AG04450 (cell line): ENCODE data around the gene SYDE2. TPM values are rescaled to one million over a fixed set of nuclear protein-coding genes. Genes with fewer than 3 reads are reported as not detected.

Experiments used
- CTCF ChIA-PET: fragments of 300-600, 350-600 bp; formaldehyde crosslinking; extraction: SDS; loops from one replicate; lab custom pipeline; 2022; ENCODE audit warnings: antibody characterized with exemption, inconsistent platforms; lab: Charles Lee
- POLR2A ChIA-PET: fragments of 350-600 bp; formaldehyde crosslinking; extraction: SDS; loops from one replicate; lab custom pipeline; 2021; ENCODE audit warnings: antibody characterized with exemption, inconsistent platforms; lab: Yijun Ruan, JAX
- DNase-seq: peaks from one replicate; pipeline ENCODE4 v3.0.0-alpha.2; 2011; ENCODE audit warnings: low read depth, low spot score
- H3K27ac ChIP-seq: one replicate; pipeline ENCODE4 v1.5.1; 2012; ENCODE audit warnings: low read depth, low read length, control low read depth
- H3K27me3 ChIP-seq: one replicate; pipeline ENCODE4 v1.6.0; 2012; ENCODE audit warnings: low read length; ENCODE audit not compliant: control insufficient read depth, insufficient read depth
- H3K4me3 ChIP-seq: 2 replicates; pipeline ENCODE4 v1.5.1; 2011; ENCODE audit warnings: mild to moderate bottlenecking, low read depth, low read length, control low read depth
- H3K9me3 ChIP-seq: 2 replicates; pipeline ENCODE4 v1.5.1; 2012; ENCODE audit warnings: low read length; ENCODE audit not compliant: control insufficient read depth, insufficient read depth
- CTCF ChIP-seq: IDR thresholded peaks from 2 replicates; pipeline ENCODE4 v1.5.1; 2011; ENCODE audit warnings: low read depth, low read length, control low read depth, inconsistent platforms
- polyA plus RNA-seq: library from polyadenylated mRNA; depleted of rRNA; stranded (reverse); fragments of >200 nt; gene quantifications from 2 replicates; pipeline ENCODE4 v1.2.3, GENCODE V29; 2011; rRNA removed
- small RNA-seq: library from RNA; depleted of rRNA; stranded (forward); fragments of <200 nt; gene quantifications from one replicate; pipeline ENCODE3, GENCODE V24; 2012; ENCODE audit warnings: low read depth; ENCODE audit not compliant: insufficient read length

The SYDE2 gene
- polyA plus RNA-seq, 1 experiment = 5.7 TPM

DNA sequence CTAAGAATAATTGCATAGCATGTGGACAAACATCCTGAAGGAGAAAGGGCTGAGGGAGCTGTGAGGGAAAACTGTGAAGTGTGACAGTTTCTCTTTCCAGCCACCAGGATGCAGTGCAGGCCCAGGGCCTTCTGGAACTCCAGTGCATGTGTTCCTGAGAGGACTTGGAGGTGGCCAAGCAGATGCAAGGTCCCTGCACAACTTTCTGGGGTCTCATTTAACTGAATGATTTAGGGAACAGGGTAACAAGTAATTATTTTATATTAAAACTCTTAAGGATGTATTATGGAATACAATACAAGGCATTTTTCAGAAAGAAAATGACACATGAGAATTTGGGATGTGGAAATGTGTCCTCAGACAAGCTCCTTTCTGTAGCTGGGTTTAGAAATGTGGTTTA is 91.3 kb downstream of the SYDE2 start:
- TF ChIP-seq CTCF = peak; percentile 94
- CTCF ChIA-PET = interaction anchor here (0.6 to 8.8 kb wide), 46 partner anchors 11 to 1200 kb away, joined by 3 to 350 read pairs (median 4); partner anchors contain the start of genes BCL10, C1orf52 and ZNHIT6
- peak; percentile 38 for DNase-seq
- no peak overlapping the region for H3K27ac ChIP-seq
- peaks cover 2% of the 10 kb centered on the region for H3K27me3 ChIP-seq
- POLR2A ChIA-PET = interaction anchor here (0.6 to 1.0 kb wide), 3 partner anchors 26 to 145 kb away, joined by 3 read pairs; no protein-coding TSS in a partner anchor
- H3K9me3 ChIP-seq = no peaks in the 10 kb centered on the region
- H3K4me3 ChIP-seq = no peak overlapping the region

Small RNA genes lying within 50 kb of the gene (small RNA-seq; reads per million reads assigned to genes)
- gene MIR4423 = not detected

Other genes starting within 250 kb of the SYDE2 start
- gene MCOLN2, start 203.9 kb downstream of the SYDE2 start, polyA plus RNA-seq = 0.37 and 0.41 TPM in 2 replicates
- 0.05 TPM in 2 replicates for gene MCOLN3, start 152.5 kb downstream of the SYDE2 start, polyA plus RNA-seq
- 28.0 and 31.2 TPM in 2 replicates for gene C1orf52, start 58.6 kb upstream of the SYDE2 start, polyA plus RNA-seq
- gene BCL10, start 75.6 kb upstream of the SYDE2 start, polyA plus RNA-seq = 17.2 and 19.4 TPM in 2 replicates